Effector CD4-positive, alpha-beta T cell (primary cell): ENCODE results near the gene HLA-G.

Source experiments
- DNase-seq: peaks from one replicate; pipeline ENCODE4 v3.0.0-alpha.2; 2020

HLA-G gene

GRCh38 chr6:29818892-29819291, 8.7 kb upstream of the HLA-G start:
- DNase-seq = no peak

- no peak for DNase-seq
Measured at GRCh38 chr6:29824144-29824543, 3.5 kb upstream of the HLA-G start.

GRCh38 chr6:29825848-29826247, 1.8 kb upstream of the HLA-G start:
- DNase-seq = no peak

- DNase-seq = no peak
Measured at GRCh38 chr6:29826271-29826670, 1.4 kb upstream of the HLA-G start.

- DNase-seq = no peak
Measured at GRCh38 chr6:29828471-29828797, 809 bp downstream of the HLA-G start.

GRCh38 chr6:29829766-29830165, 2.1 kb downstream of the HLA-G start:
- DNase-seq = no peak

DNA sequence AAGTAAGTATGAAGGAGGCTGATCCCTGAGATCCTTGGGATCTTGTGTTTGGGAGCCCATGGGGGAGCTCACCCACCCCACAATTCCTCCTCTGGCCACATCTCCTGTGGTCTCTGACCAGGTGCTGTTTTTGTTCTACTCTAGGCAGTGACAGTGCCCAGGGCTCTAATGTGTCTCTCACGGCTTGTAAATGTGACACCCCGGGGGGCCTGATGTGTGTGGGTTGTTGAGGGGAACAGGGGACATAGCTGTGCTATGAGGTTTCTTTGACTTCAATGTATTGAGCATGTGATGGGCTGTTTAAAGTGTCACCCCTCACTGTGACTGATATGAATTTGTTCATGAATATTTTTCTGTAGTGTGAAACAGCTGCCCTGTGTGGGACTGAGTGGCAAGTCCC, 2.8 kb downstream of the HLA-G start:
- DNase-seq = no peak

DNA sequence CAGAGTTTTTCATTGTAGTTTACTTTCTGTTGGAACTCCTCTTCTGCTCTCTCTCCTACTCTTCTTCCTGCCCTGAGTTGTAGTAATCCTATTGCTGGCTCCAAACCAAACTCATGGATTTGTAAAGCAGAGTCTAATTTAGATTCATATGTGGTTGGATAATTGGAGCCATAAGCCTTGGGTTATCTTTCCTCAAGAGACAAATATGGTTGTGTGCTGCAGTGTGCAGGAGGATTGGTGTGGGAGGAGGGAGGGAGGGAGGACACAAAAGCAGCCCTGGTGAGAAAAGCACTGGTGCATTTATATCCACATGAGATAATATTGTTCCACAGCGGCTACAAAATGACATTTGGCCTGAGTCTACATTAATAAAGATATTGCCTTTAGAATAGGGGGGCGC, 4.2 kb downstream of the HLA-G start:
- no peak for DNase-seq

DNA sequence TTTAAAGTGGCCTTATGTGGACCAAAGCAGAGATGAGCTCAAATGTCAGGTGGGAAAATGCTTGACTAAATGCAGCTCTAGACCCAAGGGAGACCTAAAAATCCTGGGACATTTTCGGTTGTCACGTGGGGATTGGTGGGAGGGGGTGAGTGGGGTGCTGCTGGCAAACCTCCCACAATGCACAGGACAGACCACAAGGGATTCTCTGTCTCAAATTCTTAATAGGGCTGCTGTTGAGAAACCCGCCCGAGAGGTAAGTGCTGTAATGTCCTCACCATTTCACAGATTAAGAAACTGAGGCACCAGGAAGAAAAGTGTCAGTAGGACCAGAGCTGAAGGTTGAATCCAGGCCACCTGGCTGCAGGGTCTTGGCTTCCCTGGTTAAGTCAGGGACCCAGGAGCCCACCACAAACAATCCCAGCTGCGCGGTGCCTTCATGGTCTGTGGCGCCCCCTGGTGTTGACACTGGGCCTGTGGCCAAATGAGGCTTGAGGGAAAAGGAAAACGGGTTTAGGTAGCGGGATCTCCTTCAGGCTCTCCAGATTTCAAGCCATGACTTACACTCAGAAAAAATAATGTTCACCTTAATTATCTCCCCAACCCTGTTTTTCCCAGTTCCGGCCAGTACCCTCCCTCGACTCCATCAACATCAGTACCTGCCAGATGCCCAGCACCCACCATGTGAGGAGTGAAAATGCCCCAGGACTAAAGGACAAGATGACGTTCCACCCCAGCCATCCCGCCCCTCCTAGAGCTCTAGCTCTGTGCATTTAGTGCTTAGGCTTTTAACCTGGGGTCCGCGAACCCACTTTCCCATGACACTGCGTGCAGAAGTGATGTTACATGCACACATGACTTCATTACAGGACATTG, 7.2 kb downstream of the HLA-G start:
- DNase-seq = peak; percentile 48

DNA sequence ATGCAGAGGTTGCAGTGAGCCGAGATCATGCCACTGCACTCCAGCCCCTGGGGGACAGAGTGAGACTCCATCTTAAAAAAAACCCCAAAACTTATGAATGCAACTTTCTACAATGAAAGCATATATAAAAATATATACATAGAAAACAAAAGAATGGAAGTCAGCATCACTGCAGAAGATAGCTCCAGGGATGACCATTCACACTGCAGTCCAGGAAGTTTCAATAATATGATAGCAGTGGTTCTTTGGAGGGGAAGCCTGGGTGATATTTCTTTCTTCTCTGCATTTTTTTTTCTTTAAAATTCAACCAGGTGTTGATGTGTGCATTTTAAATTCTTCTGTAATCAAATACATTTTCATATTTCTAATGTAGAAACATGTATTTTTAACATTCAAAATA, 12.3 kb downstream of the HLA-G start:
- no peak for DNase-seq

DNA sequence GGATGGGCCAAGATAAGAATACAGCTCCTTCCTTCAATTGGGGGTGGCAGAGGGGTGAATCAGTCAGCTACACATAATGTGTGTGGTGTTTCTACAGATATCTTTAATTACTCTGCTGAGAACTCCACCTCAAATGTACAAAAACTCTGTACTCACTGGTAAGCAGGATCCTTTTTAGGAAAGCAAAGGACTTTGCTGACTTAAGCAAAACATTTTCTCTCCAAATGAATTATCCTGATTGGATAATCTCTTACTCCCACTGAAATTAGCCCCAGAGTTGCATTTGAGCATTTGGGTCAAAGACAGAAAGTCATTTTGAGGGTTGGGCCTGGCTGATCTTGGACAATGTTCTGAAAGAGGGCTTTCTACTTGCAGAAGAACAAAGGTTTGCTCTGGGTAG, 13.4 kb downstream of the HLA-G start:
- no peak for DNase-seq

GRCh38 chr6:29845405-29846006, 17.9 kb downstream of the HLA-G start:
- no peak for DNase-seq

- DNase-seq = peak; percentile 84
Measured at GRCh38 chr6:29847871-29848630, 20.4 kb downstream of the HLA-G start.

DNA sequence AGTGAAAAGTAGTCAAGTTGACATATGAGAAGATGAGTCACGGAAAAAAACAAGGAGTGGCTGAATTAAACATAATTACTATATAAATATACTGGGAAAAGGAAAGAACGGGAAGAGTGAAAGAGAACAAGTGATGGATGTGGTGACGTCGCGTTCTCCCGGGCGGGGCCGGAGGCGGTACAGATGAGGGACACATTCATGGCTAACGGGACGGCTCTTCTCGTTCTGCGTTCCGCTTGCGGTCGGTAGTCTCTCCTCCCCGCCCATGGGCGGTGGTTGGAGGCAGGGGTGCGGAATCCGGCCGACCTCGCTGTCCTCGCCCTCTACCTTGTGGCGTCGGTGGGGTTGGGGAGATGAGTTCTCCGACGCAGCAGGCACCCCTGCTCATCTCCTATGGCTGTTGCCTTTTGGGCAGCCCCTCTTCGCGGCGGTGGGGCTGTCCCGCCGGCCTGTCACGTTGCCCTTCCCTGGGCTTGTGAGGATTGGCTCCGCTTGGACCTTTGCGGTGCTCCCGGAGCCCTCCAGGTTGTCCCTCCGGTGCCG, 22.5 kb downstream of the HLA-G start:
- no peak for DNase-seq

DNA sequence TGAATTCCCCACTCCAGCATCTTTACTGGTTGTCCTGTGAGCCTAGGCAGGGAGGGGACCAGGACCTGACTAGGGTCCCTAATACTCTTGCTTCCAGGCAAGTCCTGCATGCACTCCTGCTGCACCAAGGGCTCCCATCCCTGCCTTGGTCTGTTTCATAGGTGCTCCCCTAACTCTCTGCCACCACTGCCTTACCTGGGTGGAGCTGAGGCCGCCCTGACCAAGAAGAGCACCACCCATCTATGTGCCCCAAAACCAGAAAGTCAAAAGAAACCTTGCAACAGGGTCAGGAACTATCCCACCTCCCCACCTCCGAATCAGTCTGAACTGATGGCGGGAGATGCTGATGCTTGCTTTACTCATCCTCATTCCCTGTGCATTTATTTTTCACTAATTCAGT, 23.6 kb downstream of the HLA-G start:
- no peak for DNase-seq

- DNase-seq = no peak
Measured at GRCh38 chr6:29853245-29853644, 25.6 kb downstream of the HLA-G start.

GRCh38 chr6:29858006-29858405, 30.4 kb downstream of the HLA-G start:
- no peak for DNase-seq

DNA sequence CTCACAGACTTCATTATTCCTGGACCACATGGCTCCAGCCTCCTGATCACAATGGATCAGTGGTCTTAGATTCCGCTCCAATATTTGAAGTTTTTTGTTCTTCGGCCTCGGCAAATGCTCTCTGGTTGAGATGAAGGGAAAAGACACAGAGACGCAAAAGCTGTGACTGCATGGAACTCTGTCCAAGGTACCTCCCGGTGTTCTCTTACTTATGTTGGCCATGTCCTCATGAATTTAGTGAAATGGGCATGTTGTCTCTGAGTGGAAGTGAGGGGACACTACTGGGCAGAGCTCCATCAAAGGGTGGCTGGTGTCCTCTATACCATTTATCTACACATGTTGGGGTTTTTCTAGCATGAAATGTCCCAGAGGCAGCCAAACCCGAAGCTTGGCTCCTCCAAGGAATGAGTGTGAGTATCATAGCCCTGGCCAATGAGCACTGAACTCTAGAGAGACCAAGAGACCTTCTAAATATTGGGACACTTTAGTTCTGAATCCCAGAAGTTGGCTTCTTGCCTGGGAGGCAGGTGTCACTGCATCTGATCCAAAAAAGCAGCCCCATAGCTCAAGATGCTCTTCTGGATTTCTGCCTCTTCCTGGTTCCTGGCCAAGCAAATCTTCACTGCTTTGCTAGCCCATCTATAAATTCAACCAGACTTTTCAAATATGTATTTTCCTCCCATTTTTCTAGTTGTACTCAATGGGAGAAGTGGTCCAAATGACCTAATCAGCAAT, 34.1 kb downstream of the HLA-G start:
- no peak for DNase-seq

- no peak for DNase-seq
Measured at GRCh38 chr6:29864037-29864810, 36.6 kb downstream of the HLA-G start.

GRCh38 chr6:29865631-29866030, 38.0 kb downstream of the HLA-G start:
- DNase-seq = no peak

DNA sequence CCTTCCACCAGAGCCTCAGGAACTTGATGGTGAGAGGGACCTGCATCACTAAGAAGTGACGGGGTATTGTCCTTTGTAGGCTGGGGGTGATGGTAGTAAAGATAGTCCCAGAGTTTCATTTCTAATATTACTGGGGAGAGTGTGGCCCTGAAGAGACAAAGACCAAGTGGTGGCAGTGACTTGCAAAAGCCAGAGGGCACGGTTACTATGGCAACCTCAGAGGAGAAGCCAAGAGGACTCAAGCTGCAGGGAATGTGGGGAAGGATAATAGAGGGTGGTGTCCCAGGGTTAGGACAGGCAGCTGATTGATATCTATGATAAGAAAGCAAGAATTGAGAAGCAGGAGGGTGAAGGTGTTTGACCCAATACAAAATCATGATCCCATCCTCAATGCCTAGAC, 42.5 kb downstream of the HLA-G start:
- no peak for DNase-seq

DNA sequence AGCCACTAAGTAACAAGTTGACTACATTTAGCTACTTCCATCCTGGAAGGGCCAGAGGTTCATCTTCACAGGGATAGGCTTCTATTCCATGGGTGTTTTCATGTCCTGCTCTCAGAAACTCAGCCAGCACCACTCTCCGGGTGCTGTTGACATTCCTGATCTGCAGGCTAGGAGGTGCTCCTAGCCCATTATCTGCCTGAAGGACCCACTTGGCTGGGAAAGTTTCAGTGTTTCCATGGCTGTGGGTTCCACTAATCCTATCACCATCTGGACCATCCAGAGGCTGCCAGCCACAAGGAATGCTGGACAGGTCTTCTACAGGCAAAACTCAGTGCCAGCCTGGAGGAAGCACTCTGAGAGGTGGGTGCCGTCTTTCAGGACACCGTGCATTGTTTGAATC, 45.2 kb downstream of the HLA-G start:
- DNase-seq = no peak
